CD4-positive, alpha-beta memory T cell (primary cell): ENCODE results near the gene RSRC2. TPM values are rescaled to one million over a fixed set of nuclear protein-coding genes. Genes with fewer than 3 reads are reported as not detected.

Source experiments
- CTCF ChIA-PET: fragments of 350-600 bp; sonication (Branson Sonifier 250); formaldehyde crosslinking; loops from one replicate; lab custom pipeline; 2021; ENCODE audit warnings: inconsistent platforms; ENCODE audit not compliant: partially characterized antibody; lab: Charles Lee
- POLR2A ChIA-PET: fragments of 350-600 bp; sonication (Branson Sonifier 250); formaldehyde crosslinking; loops from one replicate; lab custom pipeline; 2021; ENCODE audit not compliant: partially characterized antibody; lab: Charles Lee
- DNase-seq, 5 donors: peaks; one replicate each; pipeline versions ENCODE4 v3.0.0 to v3.0.0-alpha.2; 2020 to 2022; ENCODE audit warnings: mixed read lengths in 1 of 5
- H3K27ac ChIP-seq: one replicate; pipeline ENCODE4 v1.7.0; 2013; ENCODE audit warnings: low read depth, low read length
- H3K27me3 ChIP-seq: 2 replicates; pipeline ENCODE4 v1.7.0; 2013; ENCODE audit warnings: mild to moderate bottlenecking, low read length, moderate library complexity; ENCODE audit not compliant: insufficient read depth
- H3K36me3 ChIP-seq: 2 replicates; pipeline ENCODE4 v1.7.0; 2013; ENCODE audit warnings: mild to moderate bottlenecking, low read length, moderate library complexity; ENCODE audit not compliant: insufficient read depth
- H3K4me1 ChIP-seq: 2 replicates; pipeline ENCODE4 v1.7.0; 2013; ENCODE audit warnings: mild to moderate bottlenecking, low read length, moderate library complexity; ENCODE audit not compliant: insufficient read depth
- H3K4me3 ChIP-seq, 2 donors: one replicate each; pipeline ENCODE4 v1.7.0; 2013; ENCODE audit warnings: low read length in 2 of 2, mild to moderate bottlenecking in 1 of 2
- H3K9me3 ChIP-seq, 2 donors: one replicate each; pipeline ENCODE4 v1.7.0; 2013; ENCODE audit warnings: low read length in 2 of 2, control low read depth in 1 of 2; ENCODE audit not compliant: control insufficient read depth in 1 of 2
- H3K27ac Mint-ChIP-seq, 7 donors: one replicate each; pipeline ENCODE4 v1.8.0; 2020 to 2021; ENCODE audit warnings: mixed read lengths in 7 of 7, mild to moderate bottlenecking in 6 of 7, inconsistent platforms in 3 of 7, moderate library complexity in 3 of 7
- H3K27me3 Mint-ChIP-seq, 2 donors: one replicate each; pipeline ENCODE4 v1.8.0; 2020 to 2021; ENCODE audit warnings: mixed read lengths in 2 of 2
- H3K36me3 Mint-ChIP-seq, 2 donors: one replicate each; pipeline ENCODE4 v1.8.0; 2020 to 2021; ENCODE audit warnings: mixed read lengths in 2 of 2, inconsistent platforms in 1 of 2, mild to moderate bottlenecking in 1 of 2
- H3K4me1 Mint-ChIP-seq, 4 donors: one replicate each; pipeline ENCODE4 v1.8.0; 2020 to 2021; ENCODE audit warnings: mixed read lengths in 4 of 4, mild to moderate bottlenecking in 1 of 4
- H3K4me3 Mint-ChIP-seq, 8 donors: one replicate each; pipeline ENCODE4 v1.8.0; 2020 to 2021; ENCODE audit warnings: mixed read lengths in 8 of 8, mild to moderate bottlenecking in 7 of 8, moderate library complexity in 6 of 8, inconsistent platforms in 3 of 8
- H3K9me3 Mint-ChIP-seq, 8 donors: one replicate each; pipeline ENCODE4 v1.8.0; 2020 to 2021; ENCODE audit warnings: mixed read lengths in 8 of 8, mild to moderate bottlenecking in 5 of 8, inconsistent platforms in 3 of 8, moderate library complexity in 1 of 8
- intact Hi-C: fragments of 100-400 bp; cut with micrococcal nuclease; formaldehyde crosslinking; loops from one replicate; pipeline ENCODE4 v1.15.1; 2023
- polyA plus RNA-seq, 2 donors: library from polyadenylated mRNA; unstranded; fragments of 300-500 nt; fragmentation: Illumina TruSeq; gene quantifications; one replicate each; pipeline ENCODE4 v1.2.3, GENCODE V29; 2021
- total RNA-seq, 2 experiments: library from RNA; stranded (reverse); gene quantifications; one replicate each; pipeline ENCODE4 v1.2.3, GENCODE V29; 2021

Gene RSRC2
- total and polyA plus RNA-seq, 4 experiments from 2014 or later: 16.1 to 141 (median 93.8) TPM

DNA sequence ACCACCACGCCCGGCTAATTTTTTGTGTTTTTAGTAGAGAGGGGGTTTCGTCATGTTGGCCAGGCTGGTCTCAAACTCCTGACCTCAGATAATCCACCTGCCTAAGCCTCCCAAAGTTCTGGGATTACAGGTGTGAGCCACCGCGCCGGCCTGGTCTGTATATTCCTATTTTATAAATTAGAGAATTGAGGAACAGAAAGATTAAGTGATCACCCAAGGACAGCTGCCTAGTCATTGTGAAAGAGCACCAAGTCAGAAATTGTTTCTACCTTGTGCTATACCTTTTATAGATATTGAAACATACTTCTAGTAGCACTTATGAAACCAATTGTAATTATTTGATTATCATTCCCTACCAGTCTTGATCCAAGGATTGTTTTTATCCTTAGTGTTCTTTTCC, 2.3 kb upstream of the RSRC2 start:
- CTCF ChIA-PET: interaction anchor here (0.6 kb wide), 1 partner anchor 26 kb away, joined by 3 read pairs; no protein-coding TSS in a partner anchor

GRCh38 chr12:122528582-122528981, 1.8 kb upstream of the RSRC2 start:
- no peak for DNase-seq
- H3K4me1 ChIP-seq: peaks cover 35% of the 10 kb centered on the region
- H3K36me3 ChIP-seq: peaks cover under 1% of the 10 kb centered on the region
- no peak overlapping the region for H3K27ac Mint-ChIP-seq
- H3K27me3 ChIP-seq: no peaks in the 10 kb centered on the region
- peaks cover 13 to 20% (median 17%) of the 10 kb centered on the region in 4 donors for H3K4me1 Mint-ChIP-seq
- POLR2A ChIA-PET: interaction anchor here (8.6 kb wide), 1 partner anchor 28 kb away, joined by 224 read pairs; the partner anchor contains the start of gene ZCCHC8
- H3K27me3 Mint-ChIP-seq: no peaks in the 10 kb centered on the region
- no peak overlapping the region for H3K27ac ChIP-seq
- intact Hi-C loops: loop anchor here (10.0 kb wide), 1 partner anchor 446 kb away; the partner anchor contains the start of gene OGFOD2
- CTCF ChIA-PET: no interaction called here
- H3K4me3 ChIP-seq: no peak overlapping the region
- H3K9me3 ChIP-seq: no peaks in the 10 kb centered on the region
- no peaks in the 10 kb centered on the region for H3K9me3 Mint-ChIP-seq
- no peak overlapping the region for H3K4me3 Mint-ChIP-seq
- H3K36me3 Mint-ChIP-seq: peaks cover 3 to 19% of the 10 kb centered on the region in 2 donors

More for the DNA sequence above, 2.3 kb upstream of the RSRC2 start:
- POLR2A ChIA-PET: interaction anchor here (8.6 kb wide), 1 partner anchor 28 kb away, joined by 224 read pairs; the partner anchor contains the start of gene ZCCHC8
- Mint-ChIP-seq H3K4me1 (peaks cover 9 to 16% (median 13%) of the 10 kb centered on the region in 4 donors), H3K27ac (no peak overlapping the region), H3K9me3 (no peaks in the 10 kb centered on the region), H3K27me3 (no peaks in the 10 kb centered on the region), H3K4me3 (no peak overlapping the region), H3K36me3 (peaks cover 0 to 15% of the 10 kb centered on the region in 2 donors)
- H3K36me3 ChIP-seq: no peaks in the 10 kb centered on the region
- no peaks in the 10 kb centered on the region for H3K27me3 ChIP-seq
- H3K4me3 ChIP-seq: no peak overlapping the region
- H3K4me1 ChIP-seq: peaks cover 31% of the 10 kb centered on the region
- DNase-seq: no peak
- intact Hi-C loops: loop anchor here (10.0 kb wide), 1 partner anchor 446 kb away; the partner anchor contains the start of gene OGFOD2
- no peaks in the 10 kb centered on the region for H3K9me3 ChIP-seq
- no peak overlapping the region for H3K27ac ChIP-seq

- H3K4me1 Mint-ChIP-seq: peaks cover 19 to 31% (median 24%) of the 10 kb centered on the region in 4 donors
- no peaks in the 10 kb centered on the region for H3K27me3 Mint-ChIP-seq
Measured at GRCh38 chr12:122527478-122527944, 775 bp upstream of the RSRC2 start.

GRCh38 chr12:122523846-122524718, 2.7 kb downstream of the RSRC2 start:
- POLR2A ChIA-PET: interaction anchor here (1.1 to 8.6 kb wide), 2 partner anchors 24 to 229 kb away, joined by 3 to 224 read pairs; partner anchors contain the start of genes DENR and ZCCHC8
- Histone ChIP-seq H3K36me3 (peaks cover 34% of the 10 kb centered on the region), H3K4me1 (peaks cover 63% of the 10 kb centered on the region), H3K9me3 (no peaks in the 10 kb centered on the region), H3K27me3 (no peaks in the 10 kb centered on the region), H3K4me3 (peak overlapping the region; percentile 2 to 42), H3K27ac (peak overlapping the region; percentile 98)
- peak overlapping the region in 5 of 8 donors; percentile 81 to 90 (median 89) for H3K4me3 Mint-ChIP-seq
- DNase-seq: no peak
- CTCF ChIA-PET: no interaction called here
- no peaks in the 10 kb centered on the region for H3K27me3 Mint-ChIP-seq
- intact Hi-C loops: loop anchor here (10.0 kb wide), 1 partner anchor 451 kb away; the partner anchor contains the start of gene OGFOD2
- no peaks in the 10 kb centered on the region for H3K9me3 Mint-ChIP-seq
- H3K27ac Mint-ChIP-seq: peak overlapping the region in 6 of 7 donors; percentile 70 to 94 (median 84)
- peaks cover 36 to 57% (median 46%) of the 10 kb centered on the region in 4 donors for H3K4me1 Mint-ChIP-seq
- H3K36me3 Mint-ChIP-seq: peaks cover 35 to 49% of the 10 kb centered on the region in 2 donors

More at GRCh38 chr12:122527478-122527944, 775 bp upstream of the RSRC2 start:
- H3K27ac ChIP-seq: peak overlapping the region; percentile 98
- CTCF ChIA-PET: interaction anchor here (1.1 to 2.2 kb wide), 3 partner anchors 26 to 128 kb away, joined by 3 to 11 read pairs (median 4); partner anchors contain the start of gene ZCCHC8
- peaks cover 5% of the 10 kb centered on the region for H3K36me3 ChIP-seq
- H3K9me3 ChIP-seq: no peaks in the 10 kb centered on the region
- DNase-seq: peak; percentile 23 to 52 (median 33)
- H3K27ac Mint-ChIP-seq: no peak overlapping the region
- peak overlapping the region; percentile 85 to 88 for H3K4me3 ChIP-seq
- no peaks in the 10 kb centered on the region for H3K9me3 Mint-ChIP-seq
- intact Hi-C loops: loop anchor here (1.0 to 10.0 kb wide), 5 partner anchors 26 to 447 kb away; partner anchors contain the start of genes DENR, DIABLO and OGFOD2
- H3K4me1 ChIP-seq: peaks cover 45% of the 10 kb centered on the region
- H3K36me3 Mint-ChIP-seq: peaks cover 7 to 23% of the 10 kb centered on the region in 2 donors
- POLR2A ChIA-PET: interaction anchor here (0.6 to 8.6 kb wide), 16 partner anchors 10 to 1127 kb away, joined by 3 to 224 read pairs (median 6); partner anchors contain the start of genes DENR, DIABLO, VPS33A and ZCCHC8
- H3K4me3 Mint-ChIP-seq: no peak overlapping the region
- H3K27me3 ChIP-seq: no peaks in the 10 kb centered on the region

DNA sequence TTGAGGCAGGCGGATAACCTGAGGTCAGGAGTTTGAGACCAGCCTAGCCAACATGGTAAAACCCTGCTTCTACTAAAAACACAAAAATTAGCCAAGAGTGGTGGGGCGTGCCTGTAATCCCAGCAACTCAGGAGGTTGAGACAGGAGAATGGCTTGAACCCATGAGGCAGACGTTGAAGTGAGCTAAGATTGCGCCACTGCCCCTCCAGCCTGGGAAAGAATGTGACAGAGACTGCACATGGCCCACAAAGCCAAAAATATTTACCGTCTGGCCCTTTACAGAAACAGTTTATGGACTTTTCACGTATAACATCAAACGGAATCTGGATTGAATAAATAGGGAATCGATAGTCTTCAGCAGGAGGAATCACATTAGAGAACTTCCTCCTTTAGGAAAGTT, 3.5 kb downstream of the RSRC2 start:
- intact Hi-C loops: loop anchor here (10.0 kb wide), 1 partner anchor 452 kb away; the partner anchor contains the start of gene OGFOD2
- H3K4me3 Mint-ChIP-seq: peak overlapping the region in 5 of 8 donors; percentile 81 to 90 (median 89)
- POLR2A ChIA-PET: interaction anchor here (8.6 kb wide), 1 partner anchor 23 kb away, joined by 224 read pairs; the partner anchor contains the start of gene ZCCHC8
- no peak overlapping the region for H3K4me3 ChIP-seq
- no peaks in the 10 kb centered on the region for H3K9me3 Mint-ChIP-seq
- H3K9me3 ChIP-seq: no peaks in the 10 kb centered on the region
- H3K36me3 Mint-ChIP-seq: peaks cover 43 to 57% of the 10 kb centered on the region in 2 donors
- H3K27me3 Mint-ChIP-seq: no peaks in the 10 kb centered on the region
- H3K36me3 ChIP-seq: peaks cover 42% of the 10 kb centered on the region
- peaks cover 59% of the 10 kb centered on the region for H3K4me1 ChIP-seq
- DNase-seq: no peak
- H3K27ac ChIP-seq: peak overlapping the region; percentile 98
- CTCF ChIA-PET: interaction anchor here (1.0 kb wide), 1 partner anchor 10 kb away, joined by 3 read pairs; no protein-coding TSS in a partner anchor
- peak overlapping the region in 6 of 7 donors; percentile 24 to 94 (median 75) for H3K27ac Mint-ChIP-seq
- H3K27me3 ChIP-seq: no peaks in the 10 kb centered on the region
- peaks cover 40 to 65% (median 52%) of the 10 kb centered on the region in 4 donors for H3K4me1 Mint-ChIP-seq

DNA sequence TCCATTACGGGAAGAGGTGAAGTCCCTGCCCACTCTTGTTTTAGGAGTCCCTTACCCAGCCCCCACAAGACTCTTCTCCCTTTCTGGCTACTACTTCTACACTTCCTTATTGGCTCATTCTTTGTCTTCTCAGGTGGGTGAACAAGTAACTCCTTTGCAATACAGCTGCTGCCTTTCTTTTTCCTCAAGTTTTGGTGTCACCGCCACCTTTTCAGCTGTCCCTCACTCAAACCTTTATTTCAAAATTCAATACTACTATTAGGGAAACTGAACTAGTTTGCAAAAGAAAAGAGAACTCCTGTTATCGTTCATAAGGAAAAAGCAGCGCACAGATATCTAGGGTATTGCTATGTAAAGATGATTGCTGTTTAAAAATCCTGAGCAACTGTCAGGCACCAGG, 6.1 kb downstream of the RSRC2 start:
- POLR2A ChIA-PET: interaction anchor here (2.6 kb wide), 1 partner anchor 20 kb away, joined by 14 read pairs; the partner anchor contains the start of gene ZCCHC8
- Histone ChIP-seq H3K36me3 (peaks cover 67% of the 10 kb centered on the region), H3K27ac (no peak overlapping the region), H3K9me3 (no peaks in the 10 kb centered on the region), H3K4me1 (peaks cover 48% of the 10 kb centered on the region), H3K27me3 (no peaks in the 10 kb centered on the region), H3K4me3 (no peak overlapping the region)
- Mint-ChIP-seq H3K4me1 (peaks cover 41 to 71% (median 57%) of the 10 kb centered on the region in 4 donors), H3K9me3 (no peaks in the 10 kb centered on the region), H3K4me3 (no peak overlapping the region), H3K27me3 (no peaks in the 10 kb centered on the region), H3K36me3 (peaks cover 66 to 82% of the 10 kb centered on the region in 2 donors), H3K27ac (peak overlapping the region in 3 of 7 donors; percentile 30 to 92 (median 82))
- no peak for DNase-seq
- intact Hi-C loops: loop anchor here (10.0 kb wide), 1 partner anchor 454 kb away; the partner anchor contains the start of gene OGFOD2
- CTCF ChIA-PET: interaction anchor here (1.3 kb wide), 1 partner anchor 10 kb away, joined by 3 read pairs; no protein-coding TSS in a partner anchor
